Measurements from ENCODE around the gene PTPRN2.

Gene PTPRN2

GRCh38 chr7:158576050-158576762 is 11.4 kb downstream of the PTPRN2 start:
- DNase-seq (ENCODE audit: low read depth in 2 of 2) = no peak

GRCh38 chr7:158574308-158575036 is 13.2 kb downstream of the PTPRN2 start:
- DNase-seq (ENCODE audit: low read depth in 2 of 2) = no peak

- no peak for DNase-seq (ENCODE audit: low read depth in 2 of 2)
These were observed 14.3 kb downstream of the PTPRN2 start for GRCh38 chr7:158573310-158573709.

GRCh38 chr7:158572000-158572828 is 15.4 kb downstream of the PTPRN2 start:
- DNase-seq (ENCODE audit: low read depth in 2 of 2) = no peak

GRCh38 chr7:158570449-158571170 is 17.0 kb downstream of the PTPRN2 start:
- no peak for DNase-seq (ENCODE audit: low read depth in 2 of 2)

- DNase-seq (ENCODE audit: low read depth in 2 of 2) = no peak
These were observed 17.7 kb downstream of the PTPRN2 start for GRCh38 chr7:158569858-158570323.

GRCh38 chr7:158568974-158569857 is 18.4 kb downstream of the PTPRN2 start:
- DNase-seq (ENCODE audit: low read depth in 2 of 2) = no peak

- no peak for DNase-seq (ENCODE audit: low read depth in 2 of 2)
These were observed 20.4 kb downstream of the PTPRN2 start for GRCh38 chr7:158567153-158567603.

- DNase-seq (ENCODE audit: low read depth in 2 of 2) = no peak
These were observed 23.0 kb downstream of the PTPRN2 start for GRCh38 chr7:158564663-158565035.

GRCh38 chr7:158563911-158564662 is 23.5 kb downstream of the PTPRN2 start:
- no peak for DNase-seq (ENCODE audit: low read depth in 2 of 2)

GRCh38 chr7:158563051-158563450 is 24.6 kb downstream of the PTPRN2 start:
- DNase-seq (ENCODE audit: low read depth in 2 of 2) = no peak

GRCh38 chr7:158562517-158562916 is 25.1 kb downstream of the PTPRN2 start:
- no peak for DNase-seq (ENCODE audit: low read depth in 2 of 2)

- DNase-seq (ENCODE audit: low read depth in 2 of 2) = no peak
These were observed 26.0 kb downstream of the PTPRN2 start for GRCh38 chr7:158561659-158562058.

- DNase-seq (ENCODE audit: low read depth in 2 of 2) = no peak
These were observed 27.2 kb downstream of the PTPRN2 start for GRCh38 chr7:158560386-158560785.

- DNase-seq (ENCODE audit: low read depth in 2 of 2) = no peak
These were observed 28.3 kb downstream of the PTPRN2 start for GRCh38 chr7:158559356-158559755.

GRCh38 chr7:158558816-158559215 is 28.8 kb downstream of the PTPRN2 start:
- no peak for DNase-seq (ENCODE audit: low read depth in 2 of 2)

GRCh38 chr7:158557441-158557755 is 30.2 kb downstream of the PTPRN2 start:
- DNase-seq (ENCODE audit: low read depth in 2 of 2) = no peak

- DNase-seq (ENCODE audit: low read depth in 2 of 2) = no peak
These were observed 30.7 kb downstream of the PTPRN2 start for GRCh38 chr7:158556721-158557440.

- DNase-seq (ENCODE audit: low read depth in 2 of 2) = no peak
These were observed 32.5 kb downstream of the PTPRN2 start for GRCh38 chr7:158555034-158555520.

All from stimulated activated CD8-positive, alpha-beta memory T cell treated with anti-CD3 and anti-CD28 coated beads, Interleukin-15, amount 100 ng/mL, for 48 hours (primary cell).